ENCODE measurements around the gene CDC45. TPM values are rescaled to one million over a fixed set of nuclear protein-coding genes. Genes with fewer than 3 reads are reported as not detected.
A peak's percentile ranks its signal among the peaks of the same experiment; 100 is the strongest.

CDC45 gene
- polyA plus RNA-seq, 3 donors, result 17.9 to 25.3 (median 21.0) TPM

GRCh38 chr22:19503869-19504268, 24.1 kb downstream of the CDC45 start:
- no peak for DNase-seq (ENCODE audit: extremely low read depth in 1 of 11, low read depth in 9 of 11, low spot score in 4 of 11)

DNA sequence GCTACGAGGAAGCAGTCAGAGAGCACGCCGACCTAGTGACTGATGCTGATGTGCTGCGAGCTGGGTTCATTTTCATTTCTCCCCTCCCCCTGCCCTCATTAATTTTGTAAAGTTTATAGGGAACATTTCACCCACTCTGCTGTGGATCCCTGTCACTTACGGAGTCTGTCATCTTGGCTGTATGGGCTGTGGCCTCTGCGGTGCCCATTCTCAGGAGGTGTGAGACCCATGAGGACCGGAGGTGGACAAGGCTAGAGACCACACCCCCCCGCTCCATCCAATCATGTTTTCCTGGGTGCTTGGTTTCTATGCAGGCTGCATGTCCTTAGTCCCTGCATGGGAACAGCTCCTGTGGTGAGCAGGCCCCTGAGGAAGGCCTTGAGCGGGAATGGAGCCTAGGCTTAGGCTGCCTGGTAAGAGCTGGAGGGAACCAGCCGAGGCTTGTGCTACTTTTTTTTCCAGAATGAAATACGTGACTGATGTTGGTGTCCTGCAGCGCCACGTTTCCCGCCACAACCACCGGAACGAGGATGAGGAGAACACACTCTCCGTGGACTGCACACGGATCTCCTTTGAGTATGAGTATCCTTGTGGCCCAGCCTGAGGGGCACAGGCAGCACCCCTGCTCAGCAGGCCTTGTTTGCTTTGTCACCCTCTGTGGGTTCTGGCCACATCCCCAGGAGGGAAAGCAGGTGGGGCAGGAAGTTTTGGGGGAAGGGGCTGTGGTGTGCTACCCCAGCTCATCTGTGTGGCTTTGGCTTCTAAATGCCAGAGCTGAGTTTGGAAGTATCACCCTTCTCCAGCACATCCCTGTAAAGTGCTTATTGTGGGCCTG, 25.4 kb downstream of the CDC45 start:
- DNase-seq (ENCODE audit: extremely low read depth in 1 of 11, low read depth in 9 of 11, low spot score in 4 of 11), result no peak

DNA sequence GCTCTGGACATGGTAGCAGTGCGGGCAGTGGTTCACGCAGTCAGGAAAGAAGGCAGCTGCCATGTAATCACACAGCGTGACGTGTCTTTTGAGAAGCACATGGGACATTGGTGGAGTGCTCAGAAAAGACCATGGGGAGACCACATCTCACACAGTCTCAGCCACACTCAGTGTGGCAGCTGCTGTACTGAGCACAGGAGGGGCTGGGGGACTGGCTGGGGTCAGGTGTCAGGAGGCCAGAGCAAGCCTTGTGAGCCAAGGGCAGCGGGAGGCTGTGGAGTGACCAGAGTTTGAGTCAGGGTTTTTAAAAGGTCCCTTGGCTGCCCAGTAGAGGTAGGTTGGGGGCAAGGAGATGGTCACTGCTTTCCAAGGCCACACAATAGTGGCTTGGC, 26.0 kb downstream of the CDC45 start:
- no peak for DNase-seq (ENCODE audit: extremely low read depth in 1 of 11, low read depth in 9 of 11, low spot score in 4 of 11)

DNA sequence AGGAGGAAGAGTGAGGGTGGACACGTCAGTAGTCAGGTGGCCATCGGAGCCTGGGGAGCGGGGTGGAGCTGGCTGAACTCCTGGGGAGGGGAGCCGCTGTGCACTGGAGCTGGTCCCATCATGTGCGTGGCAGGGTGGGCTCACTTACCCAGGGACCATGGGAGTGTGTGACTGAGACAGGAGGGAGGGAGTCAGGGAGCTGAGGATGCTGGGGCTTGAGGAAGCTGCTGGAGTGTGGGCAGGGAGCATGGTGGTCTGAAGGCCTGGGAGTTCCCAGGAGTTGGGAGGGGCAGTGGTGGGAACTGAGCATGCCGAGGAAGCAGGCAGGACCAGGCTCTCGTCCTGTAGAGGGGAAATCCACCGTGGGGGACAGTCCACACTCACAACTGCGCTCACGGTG, 26.5 kb downstream of the CDC45 start:
- DNase-seq (ENCODE audit: extremely low read depth in 1 of 11, low read depth in 9 of 11, low spot score in 4 of 11), result no peak

DNA sequence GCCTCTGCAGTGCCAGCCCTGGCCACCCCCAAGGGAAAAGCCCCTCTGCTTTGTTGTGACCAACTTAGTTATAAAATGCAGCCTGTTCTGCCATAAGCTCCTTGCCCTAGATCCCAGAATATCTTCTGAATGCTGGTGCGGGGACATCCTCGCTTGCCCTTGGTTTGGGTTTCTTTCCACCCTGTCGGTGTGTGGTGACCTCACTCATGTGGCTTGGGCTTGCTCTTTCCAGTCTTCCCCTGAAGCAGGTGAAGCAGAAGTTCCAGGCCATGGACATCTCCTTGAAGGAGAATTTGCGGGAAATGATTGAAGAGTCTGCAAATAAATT, 27.8 kb downstream of the CDC45 start:
- DNase-seq (ENCODE audit: extremely low read depth in 1 of 11, low read depth in 9 of 11, low spot score in 4 of 11), result no peak

- DNase-seq (ENCODE audit: extremely low read depth in 1 of 11, low read depth in 9 of 11, low spot score in 4 of 11), result no peak
Observed at GRCh38 chr22:19508024-19508776, 28.5 kb downstream of the CDC45 start.

DNA sequence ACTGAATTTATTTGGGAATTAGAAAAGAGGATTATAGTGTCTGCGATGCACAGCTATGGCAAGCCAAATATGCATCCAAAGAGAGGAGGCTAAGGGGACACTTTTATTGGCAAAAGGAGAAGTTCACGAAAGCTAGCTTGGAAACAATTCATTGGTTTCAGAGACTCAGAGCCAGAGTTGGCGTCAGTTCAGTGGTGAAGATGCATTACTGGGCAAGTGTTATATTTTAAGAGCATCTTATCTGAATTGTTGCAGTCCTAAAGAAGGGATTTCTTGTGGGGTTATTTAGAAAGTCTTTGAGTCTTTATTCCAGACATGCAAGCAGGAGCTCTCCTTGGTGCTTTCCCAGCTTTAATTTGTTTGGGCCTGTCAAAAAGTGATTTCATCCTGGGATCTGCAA, 29.5 kb downstream of the CDC45 start:
- DNase-seq (ENCODE audit: extremely low read depth in 1 of 11, low read depth in 9 of 11, low spot score in 4 of 11), result no peak

DNA sequence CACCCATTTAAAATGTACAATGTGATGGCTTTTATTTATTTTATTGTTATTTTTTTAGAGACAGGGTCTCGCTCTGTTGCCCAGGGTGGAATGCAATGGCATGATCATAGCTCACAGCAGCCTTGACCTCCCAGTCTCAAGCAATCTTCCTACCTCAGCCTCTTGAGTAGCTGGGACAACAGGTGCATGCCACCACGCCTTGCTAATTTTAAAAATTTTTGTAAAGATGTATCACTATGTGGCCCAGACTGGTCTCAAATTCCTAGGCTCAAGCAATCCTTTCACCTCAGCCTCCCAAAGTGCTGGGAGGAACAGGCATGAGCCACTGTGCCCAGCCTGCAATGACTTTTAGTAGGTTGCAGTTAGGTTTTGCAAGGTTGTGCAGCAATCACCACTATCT, 30.2 kb downstream of the CDC45 start:
- DNase-seq (ENCODE audit: extremely low read depth in 1 of 11, low read depth in 9 of 11, low spot score in 4 of 11), result no peak

DNA sequence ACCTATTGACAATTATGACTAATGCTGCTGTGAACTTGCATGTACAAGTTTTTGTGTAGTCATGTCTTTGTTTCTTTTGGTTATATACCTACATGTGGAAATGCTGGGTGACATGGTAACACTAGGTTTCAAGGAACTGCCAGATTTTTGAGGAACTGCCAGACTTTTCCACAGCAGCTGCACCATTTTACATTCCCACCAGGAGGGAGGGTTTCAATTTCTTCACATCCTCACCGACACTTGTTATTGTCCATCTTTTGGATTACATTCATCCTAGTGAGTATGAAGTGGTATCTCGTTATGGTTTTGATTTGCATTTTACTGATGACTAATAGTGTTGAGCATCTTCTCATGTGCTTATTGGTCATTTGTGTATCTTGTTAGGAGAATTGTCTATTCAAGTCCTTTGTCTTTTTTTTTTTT, 31.2 kb downstream of the CDC45 start:
- DNase-seq (ENCODE audit: extremely low read depth in 1 of 11, low read depth in 9 of 11, low spot score in 4 of 11), result no peak

DNA sequence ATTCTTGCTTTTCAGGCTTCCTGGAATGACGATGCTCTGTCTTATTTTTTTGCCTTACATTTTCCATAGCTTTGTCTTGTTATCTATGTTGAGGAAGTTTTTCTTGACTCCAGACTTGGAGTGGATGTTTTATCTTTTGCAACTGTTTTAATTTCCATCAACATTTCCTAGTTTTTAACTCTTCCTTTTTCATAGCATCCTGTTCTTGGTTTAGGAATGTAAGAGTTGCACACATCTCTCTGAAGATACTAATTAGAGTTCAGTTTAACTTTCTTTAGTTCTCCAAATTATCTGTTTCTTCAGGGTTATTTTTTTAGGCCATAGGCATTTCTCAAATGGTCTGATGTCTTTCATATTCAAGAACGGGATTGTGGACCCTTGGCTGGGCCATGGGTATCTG, 34.1 kb downstream of the CDC45 start:
- no peak for DNase-seq (ENCODE audit: extremely low read depth in 1 of 11, low read depth in 9 of 11, low spot score in 4 of 11)

- no peak for DNase-seq (ENCODE audit: extremely low read depth in 1 of 11, low read depth in 9 of 11, low spot score in 4 of 11)
Observed at GRCh38 chr22:19514831-19515565, 35.3 kb downstream of the CDC45 start.

DNA sequence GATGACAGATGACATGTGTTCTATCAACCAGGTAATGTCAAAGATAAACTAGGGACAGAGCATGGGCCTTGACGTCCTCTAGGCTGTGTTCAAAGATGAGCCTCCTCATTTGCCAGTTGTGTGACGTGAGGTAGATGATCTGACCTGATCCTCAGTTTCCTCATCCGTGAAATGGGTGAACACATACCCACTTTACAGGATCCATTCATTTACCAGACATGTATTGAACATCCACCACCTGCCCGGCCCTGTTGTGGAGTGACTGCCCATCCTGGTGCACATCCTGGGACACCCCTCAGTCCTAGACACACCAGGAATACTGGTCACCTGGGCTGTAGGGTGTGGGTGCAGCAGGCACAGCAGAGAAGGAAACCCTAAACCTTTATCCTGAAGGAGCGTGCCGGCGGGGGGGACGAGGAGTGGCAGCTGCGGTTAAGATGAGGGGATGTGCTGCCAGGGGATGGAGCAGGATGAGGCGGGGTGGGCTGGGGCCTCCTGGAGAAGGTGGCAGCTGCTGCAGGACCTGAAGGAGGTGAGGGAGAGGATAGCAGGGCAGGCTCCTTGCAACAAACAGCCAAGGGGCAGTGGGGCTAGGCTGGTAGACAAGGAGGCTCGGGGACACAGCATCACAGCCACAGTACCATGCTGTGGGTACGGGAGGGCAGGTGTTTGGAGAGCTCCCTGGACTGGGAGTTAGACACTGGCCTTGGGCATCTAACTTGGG, 36.1 kb downstream of the CDC45 start:
- no peak for DNase-seq (ENCODE audit: extremely low read depth in 1 of 11, low read depth in 9 of 11, low spot score in 4 of 11)

DNA sequence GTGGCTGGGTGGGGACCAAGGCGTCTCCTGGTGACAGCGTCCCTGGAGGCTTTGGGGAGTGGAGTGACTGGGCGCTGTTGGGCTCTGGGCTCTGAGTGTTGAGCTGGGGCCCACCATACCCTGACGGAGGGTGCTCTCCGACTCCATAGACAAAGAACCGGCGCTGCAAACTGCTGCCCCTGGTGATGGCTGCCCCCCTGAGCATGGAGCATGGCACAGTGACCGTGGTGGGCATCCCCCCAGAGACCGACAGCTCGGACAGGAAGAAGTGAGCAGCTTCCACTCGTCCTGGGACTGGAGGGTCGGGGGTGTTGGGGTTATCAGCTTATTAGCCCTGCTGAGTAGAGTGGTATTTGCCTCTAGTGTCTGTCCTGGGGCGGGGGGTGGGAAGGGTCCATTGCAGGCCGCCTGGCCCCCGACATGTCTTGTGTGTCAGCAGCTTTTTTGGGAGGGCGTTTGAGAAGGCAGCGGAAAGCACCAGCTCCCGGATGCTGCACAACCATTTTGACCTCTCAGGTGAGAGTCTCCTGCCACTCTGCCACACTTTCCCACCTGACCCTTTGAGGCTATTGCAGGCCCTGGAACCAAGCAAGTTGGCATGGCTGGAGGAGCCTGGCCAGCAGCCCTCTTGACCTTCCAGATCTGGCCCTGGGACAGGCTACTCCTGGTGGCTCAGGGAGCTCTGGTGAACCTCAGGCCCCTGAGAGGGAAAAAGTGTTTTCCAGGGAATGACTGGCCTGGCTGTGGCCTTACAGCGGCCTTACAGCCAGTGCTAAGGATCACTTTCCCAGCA, 36.9 kb downstream of the CDC45 start:
- DNase-seq (ENCODE audit: extremely low read depth in 1 of 11, low read depth in 9 of 11, low spot score in 4 of 11), result no peak

DNA sequence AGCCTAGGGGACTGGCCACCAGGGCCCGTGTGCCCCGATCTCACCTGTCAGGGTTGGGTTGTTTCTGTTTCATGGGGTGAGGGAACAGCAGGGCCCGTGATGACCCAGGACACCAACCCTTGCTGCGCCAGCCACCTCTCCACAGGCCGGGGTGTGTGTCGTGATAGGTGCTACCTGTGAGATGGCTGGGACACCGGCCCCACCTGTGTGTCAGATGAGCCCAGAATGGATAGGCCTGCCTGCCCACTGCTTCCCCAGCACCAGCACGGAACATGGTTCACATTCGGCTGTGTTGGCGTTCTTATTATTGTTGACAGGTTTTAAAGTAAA, 37.4 kb downstream of the CDC45 start:
- no peak for DNase-seq (ENCODE audit: extremely low read depth in 1 of 11, low read depth in 9 of 11, low spot score in 4 of 11)

DNA sequence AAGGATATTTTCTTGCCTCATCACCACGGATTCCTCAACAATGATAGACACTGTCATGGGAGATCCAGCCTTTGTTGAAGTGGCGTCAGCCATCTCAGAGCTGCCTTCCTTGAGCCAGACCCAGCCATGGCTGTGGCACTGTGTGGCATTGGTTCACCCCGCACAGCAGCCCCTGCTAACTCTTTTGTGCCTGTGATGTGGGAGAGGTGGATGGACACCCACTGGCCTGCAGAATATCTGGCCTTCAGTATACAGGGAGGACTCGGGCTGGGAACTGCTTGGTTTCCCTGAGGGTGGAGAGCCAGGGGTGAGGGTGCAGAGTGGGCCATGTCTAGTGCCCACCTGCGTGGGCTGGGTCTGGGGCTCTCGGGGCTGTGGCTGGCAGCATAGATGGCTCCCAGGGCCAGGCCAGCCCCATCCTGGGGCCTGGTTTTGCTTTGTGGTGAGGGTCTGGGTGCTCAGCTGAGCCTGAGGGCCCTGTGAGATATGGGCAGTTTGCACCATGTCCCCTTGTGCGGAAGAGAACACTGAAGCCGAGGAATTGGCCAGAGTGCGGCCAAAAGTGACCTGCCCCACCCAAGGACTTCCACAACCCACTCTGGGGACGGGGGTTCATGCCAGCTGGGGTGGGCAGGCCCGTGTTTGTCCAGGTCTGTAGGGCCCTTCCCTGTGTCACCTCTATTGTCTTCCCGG, 38.3 kb downstream of the CDC45 start:
- no peak for DNase-seq (ENCODE audit: extremely low read depth in 1 of 11, low read depth in 9 of 11, low spot score in 4 of 11)

DNA sequence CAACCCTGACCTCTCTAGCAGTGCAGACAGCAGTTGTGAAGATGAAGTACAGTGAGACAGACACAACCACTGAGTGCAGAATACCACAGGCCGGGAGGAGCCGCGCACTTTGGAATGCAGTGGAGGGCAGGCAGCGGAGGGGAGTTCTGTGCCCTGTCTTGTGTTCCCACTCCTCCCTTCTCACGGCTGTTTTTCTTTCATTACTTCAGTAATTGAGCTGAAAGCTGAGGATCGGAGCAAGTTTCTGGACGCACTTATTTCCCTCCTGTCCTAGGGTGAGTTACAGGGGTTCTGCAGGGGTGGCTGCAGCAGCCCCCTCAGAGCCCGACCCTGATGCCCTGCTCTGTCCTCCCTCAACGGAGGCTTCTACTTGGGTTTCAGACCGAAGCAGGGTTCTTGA, 38.9 kb downstream of the CDC45 start:
- DNase-seq (ENCODE audit: extremely low read depth in 1 of 11, low read depth in 9 of 11, low spot score in 4 of 11), result peak in 6 of 11 donors; percentile 18 to 69 (median 52)

GRCh38 chr22:19519041-19519926, 39.6 kb downstream of the CDC45 start:
- peak in 1 of 11 donors; percentile 13 for DNase-seq (ENCODE audit: extremely low read depth in 1 of 11, low read depth in 9 of 11, low spot score in 4 of 11)

Measured in renal cortex interstitium (tissue), 11 donors.